GM06990 (cell line): ENCODE results near the gene DBH.

Source experiments
- DNase-seq: peaks from one replicate; pipeline ENCODE4 v3.0.0-alpha.2; 2011; ENCODE audit not compliant: insufficient read length; ENCODE audit errors: extremely low read depth
- H3K27me3 ChIP-seq: replicated peaks from 2 replicates; pipeline ENCODE4 v1.6.0; 2011; ENCODE audit warnings: low read length; ENCODE audit not compliant: control insufficient read depth, insufficient read depth
- H3K36me3 ChIP-seq: 2 replicates; pipeline ENCODE4 v1.5.1; 2011; ENCODE audit warnings: low read length; ENCODE audit not compliant: control insufficient read depth, insufficient read depth
- H3K4me3 ChIP-seq: replicated peaks from 2 replicates; pipeline ENCODE4 v1.5.1; 2011; ENCODE audit warnings: low read depth, mild to moderate bottlenecking, control low read depth, low read length
- CTCF ChIP-seq: IDR thresholded peaks from 2 replicates; pipeline ENCODE4 v1.5.1; 2011; ENCODE audit warnings: low read length, control low read depth, mild to moderate bottlenecking, inconsistent platforms; ENCODE audit not compliant: insufficient read depth, poor library complexity, severe bottlenecking

DBH gene

DNA sequence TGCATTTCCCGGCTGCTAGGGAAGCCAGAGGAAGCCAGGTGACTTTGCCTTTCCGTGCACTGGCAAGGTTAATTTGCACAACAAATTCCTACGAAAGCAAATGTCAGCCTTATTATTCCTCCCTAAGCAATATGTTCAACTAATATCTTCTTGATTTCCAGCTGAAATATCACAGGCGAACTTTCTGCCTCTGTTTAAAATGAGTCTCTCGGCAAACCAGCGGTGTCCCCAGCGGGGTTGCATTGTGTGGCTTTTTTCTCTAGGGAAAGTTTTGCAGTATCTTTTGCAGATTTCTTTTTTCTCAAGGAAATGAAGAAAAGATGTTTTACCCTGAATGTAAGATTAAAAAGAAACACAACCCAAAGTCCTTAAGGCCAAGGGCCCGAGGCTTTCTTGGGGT is 1.9 kb downstream of the DBH start:
- DNase-seq: no peak

GRCh38 chr9:133638711-133639110 is 2.5 kb downstream of the DBH start:
- Histone ChIP-seq H3K4me3 (no peak overlapping the region), H3K36me3 (no peaks in the 10 kb centered on the region), H3K27me3 (peaks cover 4% of the 10 kb centered on the region; the same call in 1 of the 2 replicates)
- no peak for TF ChIP-seq CTCF
- no peak for DNase-seq

More for the DNA sequence above, 1.9 kb downstream of the DBH start:
- no peak overlapping the region for H3K4me3 ChIP-seq
- TF ChIP-seq CTCF: no peak
- H3K27me3 ChIP-seq: peaks cover 4% of the 10 kb centered on the region; the same call in 1 of the 2 replicates
- no peaks in the 10 kb centered on the region for H3K36me3 ChIP-seq

- Histone ChIP-seq H3K4me3 (no peak overlapping the region), H3K36me3 (no peaks in the 10 kb centered on the region), H3K27me3 (peaks cover 4% of the 10 kb centered on the region; the same call in 1 of the 2 replicates)
- no peak for TF ChIP-seq CTCF
- DNase-seq: no peak
Measured at GRCh38 chr9:133639613-133640012, 3.5 kb downstream of the DBH start.

DNA sequence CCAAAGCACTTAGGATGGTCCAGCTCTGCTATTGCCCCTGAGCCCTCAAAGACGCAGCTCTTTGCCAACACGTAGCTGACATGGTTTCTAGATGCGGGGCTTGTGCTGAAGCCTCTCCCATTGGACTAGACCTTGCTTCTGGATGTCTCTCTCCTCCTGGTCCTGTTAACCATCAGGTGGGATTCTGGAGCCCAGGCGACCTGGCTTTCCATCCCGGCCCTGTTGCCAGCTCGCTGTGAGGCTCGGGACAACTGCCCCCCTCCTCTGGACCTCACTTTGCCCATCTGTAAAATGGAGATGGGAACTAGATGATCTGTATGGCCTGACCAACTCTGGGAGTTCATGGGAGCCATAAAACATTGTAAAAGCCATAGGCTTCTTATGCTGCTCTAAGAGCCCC is 4.0 kb downstream of the DBH start:
- Histone ChIP-seq H3K27me3 (peaks cover 4% of the 10 kb centered on the region), H3K36me3 (no peaks in the 10 kb centered on the region), H3K4me3 (no peak overlapping the region)
- no peak for TF ChIP-seq CTCF
- no peak for DNase-seq

GRCh38 chr9:133640580-133641395 is 4.6 kb downstream of the DBH start:
- no peak for DNase-seq
- no peaks in the 10 kb centered on the region for H3K36me3 ChIP-seq
- TF ChIP-seq CTCF: no peak
- peaks cover 4% of the 10 kb centered on the region for H3K27me3 ChIP-seq
- H3K4me3 ChIP-seq: no peak overlapping the region

DNA sequence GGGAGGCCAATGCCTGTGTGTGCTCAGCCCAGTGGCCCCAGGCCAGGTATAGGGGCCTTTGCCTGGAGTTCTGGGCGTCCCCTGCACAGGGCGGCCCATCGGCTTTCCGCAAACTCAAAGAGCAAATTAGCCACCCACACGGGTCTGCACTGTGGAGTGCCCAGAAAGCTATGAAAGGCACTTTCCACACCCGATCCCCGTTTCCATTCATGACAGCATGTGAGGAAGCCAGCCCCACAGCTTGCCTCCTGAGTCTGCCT is 5.2 kb downstream of the DBH start:
- TF ChIP-seq CTCF: no peak
- Histone ChIP-seq H3K36me3 (no peaks in the 10 kb centered on the region), H3K4me3 (no peak overlapping the region), H3K27me3 (peaks cover 3% of the 10 kb centered on the region)
- no peak for DNase-seq
